ENCODE measurements around the gene SCIN. TPM values are rescaled to one million over a fixed set of nuclear protein-coding genes. Genes with fewer than 3 reads are reported as not detected.

Gene SCIN
- total RNA-seq, 2 experiments from 2014 or later: not detected

DNA sequence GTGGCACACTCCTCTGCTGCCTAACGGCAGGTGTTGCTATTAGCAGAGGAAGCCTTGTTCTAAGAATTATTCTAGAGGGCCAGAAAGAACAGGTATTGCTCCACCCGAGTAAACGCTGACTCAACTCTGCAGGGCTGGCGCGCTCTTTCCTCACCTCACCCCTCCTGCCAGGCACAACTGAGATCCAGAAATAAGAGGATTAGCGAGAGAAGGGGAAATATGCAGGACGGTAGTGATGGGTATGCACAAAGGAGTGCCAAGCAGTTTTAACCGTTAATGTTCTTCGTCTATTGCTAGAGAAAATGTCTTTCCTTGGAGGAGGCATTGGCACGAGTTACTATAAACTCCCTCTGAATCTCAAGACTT is 369 bp upstream of the SCIN start:
- no peaks in the 10 kb centered on the region for H4K20me1 ChIP-seq (ENCODE audit: insufficient read depth, low read length)
- H3K4me3 ChIP-seq (ENCODE audit: low read depth, low read length, poor library complexity, severe bottlenecking): no peak overlapping the region
- CTCF ChIA-PET (ENCODE audit: unreplicated experiment): no interaction called here
- no peaks in the 10 kb centered on the region for H3K9me2 ChIP-seq (ENCODE audit: insufficient read depth, low read length)
- H3K4me2 ChIP-seq (ENCODE audit: low read length): no peak overlapping the region
- H3K79me2 ChIP-seq (ENCODE audit: insufficient read depth, low read depth, low read length): no peaks in the 10 kb centered on the region
- intact Hi-C loops (cut with micrococcal nuclease; ENCODE audit: unreplicated experiment): no loop called here
- no peak for TF ChIP-seq EZH2phosphoT487 (IDR thresholded peaks at IDR 0.05; ENCODE audit: borderline replicate concordance, low read depth, low read length)
- TF ChIP-seq, protein P1, sequence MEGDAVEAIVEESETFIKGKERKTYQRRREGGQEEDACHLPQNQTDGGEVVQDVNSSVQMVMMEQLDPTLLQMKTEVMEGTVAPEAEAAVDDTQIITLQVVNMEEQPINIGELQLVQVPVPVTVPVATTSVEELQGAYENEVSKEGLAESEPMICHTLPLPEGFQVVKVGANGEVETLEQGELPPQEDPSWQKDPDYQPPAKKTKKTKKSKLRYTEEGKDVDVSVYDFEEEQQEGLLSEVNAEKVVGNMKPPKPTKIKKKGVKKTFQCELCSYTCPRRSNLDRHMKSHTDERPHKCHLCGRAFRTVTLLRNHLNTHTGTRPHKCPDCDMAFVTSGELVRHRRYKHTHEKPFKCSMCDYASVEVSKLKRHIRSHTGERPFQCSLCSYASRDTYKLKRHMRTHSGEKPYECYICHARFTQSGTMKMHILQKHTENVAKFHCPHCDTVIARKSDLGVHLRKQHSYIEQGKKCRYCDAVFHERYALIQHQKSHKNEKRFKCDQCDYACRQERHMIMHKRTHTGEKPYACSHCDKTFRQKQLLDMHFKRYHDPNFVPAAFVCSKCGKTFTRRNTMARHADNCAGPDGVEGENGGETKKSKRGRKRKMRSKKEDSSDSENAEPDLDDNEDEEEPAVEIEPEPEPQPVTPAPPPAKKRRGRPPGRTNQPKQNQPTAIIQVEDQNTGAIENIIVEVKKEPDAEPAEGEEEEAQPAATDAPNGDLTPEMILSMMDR (conservative IDR thresholded peaks at IDR 0.05; ENCODE audit: low read length): no peak
- no peak for DNase-seq (ENCODE audit: low spot score)
- no peak overlapping the region for H3K27ac ChIP-seq (ENCODE audit: low read depth, low read length, poor library complexity, severe bottlenecking)
- POLR2A ChIA-PET: no interaction called here
- H3K4me1 ChIP-seq (ENCODE audit: insufficient read depth, low read length, poor library complexity, severe bottlenecking): no peaks in the 10 kb centered on the region
- no peaks in the 10 kb centered on the region for H3K36me3 ChIP-seq (ENCODE audit: insufficient read depth, low read length)
- H3K9me3 ChIP-seq (ENCODE audit: low read length): no peaks in the 10 kb centered on the region
- no peak overlapping the region for H2AFZ ChIP-seq (ENCODE audit: low read length)
- BruUV-seq (replicated peaks): no TSS peak

DNA sequence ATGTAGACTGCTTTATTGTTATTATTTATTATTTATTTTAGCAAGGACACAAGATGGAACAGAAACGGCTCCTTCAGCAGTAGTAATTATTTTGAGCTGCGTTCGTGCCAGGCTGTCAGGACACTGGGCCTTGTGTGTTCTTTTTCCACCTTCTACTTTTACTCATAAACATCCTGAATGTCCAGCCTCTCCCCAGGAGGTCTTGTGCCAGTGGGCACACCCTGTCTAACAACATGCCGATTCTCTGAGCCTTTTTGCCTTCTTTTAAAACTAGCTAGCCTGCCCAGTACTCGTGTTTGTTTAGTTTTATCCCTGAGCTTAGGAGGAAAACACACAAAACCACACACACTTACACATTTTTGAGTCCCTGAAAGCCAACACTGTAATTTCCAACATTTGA is 1.2 kb downstream of the SCIN start:
- intact Hi-C loops (cut with micrococcal nuclease; ENCODE audit: unreplicated experiment): no loop called here
- Histone ChIP-seq H2AFZ (ENCODE audit: low read length) (no peak overlapping the region), H3K9me2 (ENCODE audit: insufficient read depth, low read length) (no peaks in the 10 kb centered on the region), H3K36me3 (ENCODE audit: insufficient read depth, low read length) (no peaks in the 10 kb centered on the region), H3K27ac (ENCODE audit: low read depth, low read length, poor library complexity, severe bottlenecking) (no peak overlapping the region), H3K4me1 (ENCODE audit: insufficient read depth, low read length, poor library complexity, severe bottlenecking) (no peaks in the 10 kb centered on the region), H3K79me2 (ENCODE audit: insufficient read depth, low read depth, low read length) (no peaks in the 10 kb centered on the region), H3K4me2 (ENCODE audit: low read length) (no peak overlapping the region), H3K9me3 (ENCODE audit: low read length) (no peaks in the 10 kb centered on the region), H3K4me3 (ENCODE audit: low read depth, low read length, poor library complexity, severe bottlenecking) (no peak overlapping the region), H4K20me1 (ENCODE audit: insufficient read depth, low read length) (no peaks in the 10 kb centered on the region)
- no peak for DNase-seq (ENCODE audit: low spot score)
- POLR2A ChIA-PET: interaction anchor here (0.6 to 0.9 kb wide), 3 partner anchors 19 to 43 kb away, joined by 3 read pairs; no protein-coding TSS in a partner anchor
- TF ChIP-seq, protein P1 (conservative IDR thresholded peaks at IDR 0.05; ENCODE audit: low read length): no peak
- TF ChIP-seq EZH2phosphoT487 (IDR thresholded peaks at IDR 0.05; ENCODE audit: borderline replicate concordance, low read depth, low read length): no peak
- CTCF ChIA-PET (ENCODE audit: unreplicated experiment): no interaction called here
- no TSS peak for BruUV-seq (replicated peaks)

DNA sequence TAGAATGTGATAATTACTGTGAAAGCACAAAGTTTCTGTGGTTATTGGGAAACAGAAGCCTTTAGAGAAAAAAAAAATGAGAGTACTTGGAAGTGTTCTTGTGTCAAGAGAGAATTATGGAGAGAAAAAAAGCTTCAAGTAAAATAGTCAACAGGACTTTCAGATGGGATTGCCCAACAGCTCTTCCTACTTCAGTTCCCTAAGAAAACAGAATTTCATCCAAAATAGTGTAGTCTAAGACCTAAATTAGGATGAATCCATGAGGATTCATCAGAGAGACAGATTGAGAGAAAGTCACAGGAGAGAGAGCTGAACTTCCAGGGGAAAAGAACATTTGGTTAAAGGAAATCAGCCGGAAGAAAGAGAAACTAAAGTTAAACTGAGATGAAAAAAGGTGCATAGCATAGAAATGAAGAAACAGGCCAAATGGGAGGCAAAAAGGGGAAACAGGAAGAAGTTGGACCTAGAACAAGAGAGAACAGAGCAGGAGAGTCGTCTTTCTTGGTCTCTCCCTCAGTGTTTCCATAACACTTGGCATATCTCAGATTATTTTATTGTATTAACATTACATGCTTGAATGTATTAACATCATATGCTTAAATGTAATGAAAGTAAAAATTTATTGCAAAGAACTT is 2.5 kb downstream of the SCIN start:
- no peaks in the 10 kb centered on the region for H3K36me3 ChIP-seq (ENCODE audit: insufficient read depth, low read length)
- no peak overlapping the region for H2AFZ ChIP-seq (ENCODE audit: low read length)

More for the DNA sequence above, 2.5 kb downstream of the SCIN start:
- DNase-seq (ENCODE audit: low spot score): no peak
- Histone ChIP-seq H3K9me2 (ENCODE audit: insufficient read depth, low read length) (no peaks in the 10 kb centered on the region), H4K20me1 (ENCODE audit: insufficient read depth, low read length) (no peaks in the 10 kb centered on the region), H3K27ac (ENCODE audit: low read depth, low read length, poor library complexity, severe bottlenecking) (no peak overlapping the region), H3K9me3 (ENCODE audit: low read length) (no peaks in the 10 kb centered on the region), H3K4me2 (ENCODE audit: low read length) (no peak overlapping the region), H3K79me2 (ENCODE audit: insufficient read depth, low read depth, low read length) (no peaks in the 10 kb centered on the region), H3K4me1 (ENCODE audit: insufficient read depth, low read length, poor library complexity, severe bottlenecking) (no peaks in the 10 kb centered on the region), H3K4me3 (ENCODE audit: low read depth, low read length, poor library complexity, severe bottlenecking) (no peak overlapping the region)
- ChIA-PET POLR2A (interaction anchor here (0.7 kb wide), 1 partner anchor 8 kb away, joined by 3 read pairs; no protein-coding TSS in a partner anchor), CTCF (ENCODE audit: unreplicated experiment) (no interaction called here)
- BruUV-seq (replicated peaks): no TSS peak
- no peak for TF ChIP-seq EZH2phosphoT487 (IDR thresholded peaks at IDR 0.05; ENCODE audit: borderline replicate concordance, low read depth, low read length)
- TF ChIP-seq, protein P1 (conservative IDR thresholded peaks at IDR 0.05; ENCODE audit: low read length): no peak
- intact Hi-C loops (cut with micrococcal nuclease; ENCODE audit: unreplicated experiment): no loop called here
